NCI-H2107 treated with DMSO at 0.1 percent for 48 hours (cell line): ENCODE data around the gene DDTL.

Experiments used
- DNase-seq: peaks from one replicate; lab custom pipeline; 2025; ENCODE audit not compliant: unreplicated experiment; lab: John Stamatoyannopoulos, UW

The DDTL gene

GRCh38 chr22:24005201-24005600 is 38.5 kb downstream of the DDTL start, which contains the start of gene GSTT4:
Gene GSTT4 (minus strand): TSS chr22:24005453. CDS start chr22:24005356, 97 bp downstream.
- DNase-seq, result no peak

- DNase-seq, result no peak
Measured at GRCh38 chr22:24006207-24006913, 39.7 kb downstream of the DDTL start.

- DNase-seq, result no peak
Measured at GRCh38 chr22:24006914-24007214, 40.2 kb downstream of the DDTL start.

- DNase-seq, result no peak
Measured at GRCh38 chr22:24007253-24008021, 40.7 kb downstream of the DDTL start.

GRCh38 chr22:24008022-24008283 is 41.3 kb downstream of the DDTL start:
- no peak for DNase-seq

- no peak for DNase-seq
Measured at GRCh38 chr22:24008381-24009226, 41.9 kb downstream of the DDTL start.

GRCh38 chr22:24009227-24010017 is 42.7 kb downstream of the DDTL start:
- DNase-seq, result no peak

- DNase-seq, result no peak
Measured at GRCh38 chr22:24010018-24010391, 43.3 kb downstream of the DDTL start.

- DNase-seq, result no peak
Measured at GRCh38 chr22:24011735-24012068, 45.0 kb downstream of the DDTL start.

GRCh38 chr22:24016156-24016555 is 49.5 kb downstream of the DDTL start:
- no peak for DNase-seq

GRCh38 chr22:24021304-24021703 is 54.6 kb downstream of the DDTL start:
- no peak for DNase-seq
